ENCODE results near the gene TMEM95.
A peak's percentile ranks its signal among the peaks of the same experiment; 100 is the strongest.

DNA sequence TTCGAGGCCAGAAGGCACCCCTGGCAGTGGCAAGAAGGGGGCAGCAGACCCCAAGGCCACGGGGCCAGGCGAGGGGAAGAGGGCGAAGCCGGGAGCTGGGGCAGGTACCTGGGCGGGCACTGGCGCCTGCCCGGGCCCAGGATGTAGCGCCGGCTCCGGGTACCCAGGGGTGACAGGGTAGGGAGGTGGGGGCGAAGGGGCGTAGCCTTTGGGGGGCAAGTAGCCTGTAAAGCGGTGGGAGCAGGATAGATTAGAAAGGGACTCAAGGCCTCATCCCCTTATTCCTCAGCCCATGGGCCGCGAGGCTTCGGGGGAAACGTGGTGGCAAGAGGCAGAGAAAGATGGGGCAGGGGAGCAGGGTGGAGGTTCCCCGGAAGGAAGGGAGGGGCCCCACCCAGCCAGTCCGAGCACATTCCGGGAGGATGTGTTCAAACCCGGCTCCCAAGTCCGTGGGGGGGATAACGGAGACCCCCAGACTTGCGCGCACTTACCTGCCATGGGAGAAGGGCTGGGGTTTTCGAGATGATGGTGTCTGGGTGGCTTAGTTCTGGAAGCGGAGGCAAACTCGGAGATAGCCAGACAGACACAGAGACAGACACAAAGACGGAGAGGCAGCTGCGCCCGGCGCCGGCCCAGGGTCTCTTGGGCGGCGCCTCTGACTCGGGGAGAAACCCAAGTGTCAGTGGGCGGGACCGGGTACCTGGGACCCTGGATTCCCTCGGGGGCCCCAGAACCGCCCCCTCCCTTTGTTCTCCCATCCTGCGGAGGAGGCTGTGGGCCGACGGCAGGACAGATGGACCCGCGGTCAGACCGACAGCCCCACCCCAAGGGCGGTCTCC, 38.9 kb downstream of the TMEM95 start:
- TF ChIP-seq EZH2 (IDR thresholded peaks at IDR 0.05; ENCODE audit: low read length, missing control alignments): no peak
- TF ChIP-seq, protein P1, sequence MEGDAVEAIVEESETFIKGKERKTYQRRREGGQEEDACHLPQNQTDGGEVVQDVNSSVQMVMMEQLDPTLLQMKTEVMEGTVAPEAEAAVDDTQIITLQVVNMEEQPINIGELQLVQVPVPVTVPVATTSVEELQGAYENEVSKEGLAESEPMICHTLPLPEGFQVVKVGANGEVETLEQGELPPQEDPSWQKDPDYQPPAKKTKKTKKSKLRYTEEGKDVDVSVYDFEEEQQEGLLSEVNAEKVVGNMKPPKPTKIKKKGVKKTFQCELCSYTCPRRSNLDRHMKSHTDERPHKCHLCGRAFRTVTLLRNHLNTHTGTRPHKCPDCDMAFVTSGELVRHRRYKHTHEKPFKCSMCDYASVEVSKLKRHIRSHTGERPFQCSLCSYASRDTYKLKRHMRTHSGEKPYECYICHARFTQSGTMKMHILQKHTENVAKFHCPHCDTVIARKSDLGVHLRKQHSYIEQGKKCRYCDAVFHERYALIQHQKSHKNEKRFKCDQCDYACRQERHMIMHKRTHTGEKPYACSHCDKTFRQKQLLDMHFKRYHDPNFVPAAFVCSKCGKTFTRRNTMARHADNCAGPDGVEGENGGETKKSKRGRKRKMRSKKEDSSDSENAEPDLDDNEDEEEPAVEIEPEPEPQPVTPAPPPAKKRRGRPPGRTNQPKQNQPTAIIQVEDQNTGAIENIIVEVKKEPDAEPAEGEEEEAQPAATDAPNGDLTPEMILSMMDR (conservative IDR thresholded peaks at IDR 0.05 in 1 of 2, IDR thresholded peaks at IDR 0.05 in 1 of 2; ENCODE audit: low read depth in 1 of 2, low read length in 2 of 2): peak in 1 of 2 donors; percentile 5
